Adrenal gland (tissue), 5 donors: ENCODE data around the gene GPC6.

Experiments used
- CTCF ChIP-seq, 6 experiments: fragments of 450-650 bp in 4 of 6; fragments of 200-600 bp in 2 of 6; sonication (generic) in 1 of 6; IDR thresholded peaks; 1 replicate in 5 of 6; 2 replicates in 1 of 6; pipeline versions ENCODE4 v1.5.1 to v1.8.0; 2016 to 2021; ENCODE audit warnings: antibody characterized with exemption in 6 of 6, mild to moderate bottlenecking in 2 of 6, moderate library complexity in 1 of 6
- POLR2A ChIP-seq, 2 donors: fragments of 450-650 bp; IDR thresholded peaks; one replicate each; pipeline ENCODE4 v1.6.1; 2017; ENCODE audit warnings: antibody characterized with exemption in 2 of 2, mild to moderate bottlenecking in 2 of 2, moderate library complexity in 1 of 2
- donor health status: DM: no; HTN: no; CAD: no.

GRCh38 chr13:93328943-93329342 lies 102.3 kb downstream of the GPC6 start:
- TF ChIP-seq CTCF (IDR thresholded peaks at IDR 0.05) (no peak), POLR2A (IDR thresholded peaks at IDR 0.05) (no peak)
